Measurements from ENCODE around the gene FAM81A.
A peak's percentile ranks its signal among the peaks of the same experiment; 100 is the strongest.
"Not testable (repeated sequence)": the region's sequence is repeated elsewhere in the genome, so short reads cannot be mapped to it uniquely, and the experiment has no call there.

The FAM81A gene

GRCh38 chr15:59400103-59400813, 37.7 kb upstream of the FAM81A start:
- TF ChIP-seq CTCF (IDR thresholded peaks at IDR 0.05; ENCODE audit: low read depth, low read length) (no peak), EZH2phosphoT487 (IDR thresholded peaks at IDR 0.05; ENCODE audit: low read depth) (no peak)
- Histone ChIP-seq H3K4me3 (ENCODE audit: low read length) (peak overlapping the region; percentile 69), H3K27ac (ENCODE audit: low read length) (peak overlapping the region; percentile 81), H3K36me3 (replicated peaks; ENCODE audit: low read depth, low read length) (no peaks in the 10 kb centered on the region), H3K4me1 (ENCODE audit: low read length) (peaks cover 39% of the 10 kb centered on the region), H3K9ac (ENCODE audit: low read length) (peak overlapping the region; percentile 51), H4K20me1 (ENCODE audit: insufficient read depth, low read length) (no peaks in the 10 kb centered on the region), H2AFZ (ENCODE audit: low read depth, low read length) (0 out of 2 replicates have a peak overlapping the region, but pooled peaks have one; percentile 26), H3K27me3 (ENCODE audit: low read depth, low read length) (peaks cover 20% of the 10 kb centered on the region), H3K4me2 (ENCODE audit: low read length) (peak overlapping the region; percentile 94), H3K79me2 (ENCODE audit: low read length) (no peaks in the 10 kb centered on the region), H3K9me3 (ENCODE audit: insufficient read depth, low read length) (no peaks in the 10 kb centered on the region)

- H3K36me3 ChIP-seq (replicated peaks; ENCODE audit: low read depth, low read length); H3K9ac ChIP-seq (ENCODE audit: low read length); H3K79me2 ChIP-seq (ENCODE audit: low read length); H4K20me1 ChIP-seq (ENCODE audit: insufficient read depth, low read length); H3K27ac ChIP-seq (ENCODE audit: low read length); H3K4me3 ChIP-seq (ENCODE audit: low read length); H3K9me3 ChIP-seq (ENCODE audit: insufficient read depth, low read length); H2AFZ ChIP-seq (ENCODE audit: low read depth, low read length): not testable (repeated sequence)
- Histone ChIP-seq H3K27me3 (ENCODE audit: low read depth, low read length) (peaks cover 17% of the 10 kb centered on the region), H3K4me2 (ENCODE audit: low read length) (peak overlapping the region; percentile 16), H3K4me1 (ENCODE audit: low read length) (peaks cover 43% of the 10 kb centered on the region)
These were observed 36.7 kb upstream of the FAM81A start for GRCh38 chr15:59401051-59401823.

- Histone ChIP-seq H3K36me3 (replicated peaks; ENCODE audit: low read depth, low read length) (no peaks in the 10 kb centered on the region), H3K9me3 (ENCODE audit: insufficient read depth, low read length) (no peaks in the 10 kb centered on the region), H3K9ac (ENCODE audit: low read length) (no peak overlapping the region), H2AFZ (ENCODE audit: low read depth, low read length) (no peak overlapping the region), H4K20me1 (ENCODE audit: insufficient read depth, low read length) (no peaks in the 10 kb centered on the region), H3K27me3 (ENCODE audit: low read depth, low read length) (peaks cover 12% of the 10 kb centered on the region), H3K4me1 (ENCODE audit: low read length) (peaks cover 51% of the 10 kb centered on the region), H3K27ac (ENCODE audit: low read length) (no peak overlapping the region), H3K4me2 (ENCODE audit: low read length) (peak overlapping the region; percentile 16), H3K4me3 (ENCODE audit: low read length) (no peak overlapping the region), H3K79me2 (ENCODE audit: low read length) (no peaks in the 10 kb centered on the region)
- TF ChIP-seq EZH2phosphoT487 (IDR thresholded peaks at IDR 0.05; ENCODE audit: low read depth) (no peak), CTCF (IDR thresholded peaks at IDR 0.05; ENCODE audit: low read depth, low read length) (no peak)
These were observed 36.0 kb upstream of the FAM81A start for GRCh38 chr15:59401824-59402569.

- Histone ChIP-seq H3K36me3 (replicated peaks; ENCODE audit: low read depth, low read length) (no peaks in the 10 kb centered on the region), H3K27ac (ENCODE audit: low read length) (no peak overlapping the region), H3K9me3 (ENCODE audit: insufficient read depth, low read length) (no peaks in the 10 kb centered on the region), H3K79me2 (ENCODE audit: low read length) (no peaks in the 10 kb centered on the region), H3K27me3 (ENCODE audit: low read depth, low read length) (peaks cover 4% of the 10 kb centered on the region), H3K4me1 (ENCODE audit: low read length) (peaks cover 51% of the 10 kb centered on the region), H2AFZ (ENCODE audit: low read depth, low read length) (no peak overlapping the region), H3K4me3 (ENCODE audit: low read length) (no peak overlapping the region), H3K9ac (ENCODE audit: low read length) (no peak overlapping the region), H4K20me1 (ENCODE audit: insufficient read depth, low read length) (no peaks in the 10 kb centered on the region), H3K4me2 (ENCODE audit: low read length) (no peak overlapping the region)
- TF ChIP-seq CTCF (IDR thresholded peaks at IDR 0.05; ENCODE audit: low read depth, low read length) = no peak
- TF ChIP-seq EZH2phosphoT487 (IDR thresholded peaks at IDR 0.05; ENCODE audit: low read depth) = no peak
These were observed 32.9 kb upstream of the FAM81A start for GRCh38 chr15:59405079-59405478.

All from OCI-LY3 (cell line).